NCI-H446 treated with DMSO at 0.1 percent for 48 hours (cell line): Measurements from ENCODE around the gene SPACA7.
"Not testable (repeated sequence)": the region's sequence is repeated elsewhere in the genome, so short reads cannot be mapped to it uniquely, and the experiment has no call there.

Experiments
- DNase-seq: peaks from one replicate; lab custom pipeline; 2025; lab: John Stamatoyannopoulos, UW

SPACA7 gene

GRCh38 chr13:112424098-112424497 lies 47.9 kb downstream of the SPACA7 start:
- DNase-seq, result no peak

DNA sequence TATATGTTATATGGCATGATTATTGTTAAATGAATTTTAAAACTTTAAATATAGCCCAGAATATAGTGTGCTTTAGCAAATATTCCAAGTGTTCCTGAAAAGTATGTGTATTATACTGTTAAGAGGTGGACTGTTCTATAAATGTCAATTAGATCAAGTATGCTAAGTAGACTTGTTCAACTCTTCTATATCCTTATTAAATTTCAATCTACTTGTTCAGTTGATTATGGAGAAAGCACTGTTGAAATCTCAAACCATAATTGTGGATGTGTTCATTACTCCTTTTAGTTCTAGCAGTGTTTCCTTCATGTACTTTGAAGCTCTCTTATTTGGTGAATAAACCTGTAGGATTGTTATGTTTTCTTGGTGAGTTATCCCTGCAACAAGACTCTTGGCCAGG lies 52.5 kb downstream of the SPACA7 start:
- DNase-seq, result no peak

- DNase-seq, result no peak
These were observed 55.6 kb downstream of the SPACA7 start for GRCh38 chr13:112431734-112432133.

- not testable (repeated sequence) for DNase-seq
These were observed 56.6 kb downstream of the SPACA7 start for GRCh38 chr13:112432734-112433133.

- not testable (repeated sequence) for DNase-seq
These were observed 57.4 kb downstream of the SPACA7 start for GRCh38 chr13:112433517-112433916.

- no peak for DNase-seq
These were observed 57.9 kb downstream of the SPACA7 start for GRCh38 chr13:112434032-112434431.

DNA sequence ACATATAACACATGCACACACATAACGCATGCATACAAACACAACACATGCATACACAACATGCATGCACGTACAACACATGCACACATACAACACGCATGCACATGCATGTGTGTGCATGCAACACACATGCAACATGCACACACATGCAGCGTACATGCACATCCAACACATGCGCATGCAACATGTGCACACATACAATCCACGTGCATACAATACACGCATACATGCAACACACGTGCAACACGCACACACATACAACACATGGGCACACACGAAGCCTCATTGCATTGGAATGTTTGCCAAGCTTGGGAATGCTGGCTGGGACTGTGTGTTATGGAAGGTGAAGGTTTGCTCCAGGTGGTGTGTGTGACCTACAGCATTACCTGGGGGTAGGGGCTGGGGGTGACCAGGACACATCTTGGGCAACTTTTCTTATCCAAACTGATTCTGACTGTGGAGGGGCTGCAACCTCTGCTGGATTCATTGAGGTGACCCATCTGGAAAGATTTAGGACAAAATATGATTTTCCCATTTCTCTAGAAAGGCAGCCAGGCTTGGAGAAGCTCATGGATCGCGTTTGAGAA lies 58.9 kb downstream of the SPACA7 start:
- no peak for DNase-seq

- no peak for DNase-seq
These were observed 59.8 kb downstream of the SPACA7 start for GRCh38 chr13:112435973-112436372.

- DNase-seq, result no peak
These were observed 61.9 kb downstream of the SPACA7 start for GRCh38 chr13:112438094-112438493.

- no peak for DNase-seq
These were observed 62.4 kb downstream of the SPACA7 start for GRCh38 chr13:112438515-112438914.

- no peak for DNase-seq
These were observed 65.1 kb downstream of the SPACA7 start for GRCh38 chr13:112441226-112441625.

GRCh38 chr13:112441779-112442310 lies 65.7 kb downstream of the SPACA7 start:
- no peak for DNase-seq

- no peak for DNase-seq
These were observed 66.4 kb downstream of the SPACA7 start for GRCh38 chr13:112442483-112443090.

- DNase-seq, result no peak
These were observed 67.2 kb downstream of the SPACA7 start for GRCh38 chr13:112443191-112443994.

DNA sequence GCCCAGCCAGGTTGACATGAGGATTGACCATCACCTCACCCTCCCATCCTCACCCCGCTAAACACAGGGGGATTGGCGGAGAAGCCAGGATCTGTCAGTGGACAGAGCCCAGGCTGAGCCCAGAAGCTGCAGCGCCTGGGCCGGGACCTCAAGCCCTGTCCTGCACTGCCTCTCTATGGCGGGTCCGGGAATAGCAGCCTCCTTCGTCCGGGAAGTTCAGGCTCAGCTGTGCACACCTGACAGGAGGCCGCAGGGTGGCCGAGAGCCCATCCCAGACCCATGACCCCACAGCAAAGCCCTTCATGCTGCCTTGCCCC lies 67.8 kb downstream of the SPACA7 start:
- DNase-seq, result no peak

DNA sequence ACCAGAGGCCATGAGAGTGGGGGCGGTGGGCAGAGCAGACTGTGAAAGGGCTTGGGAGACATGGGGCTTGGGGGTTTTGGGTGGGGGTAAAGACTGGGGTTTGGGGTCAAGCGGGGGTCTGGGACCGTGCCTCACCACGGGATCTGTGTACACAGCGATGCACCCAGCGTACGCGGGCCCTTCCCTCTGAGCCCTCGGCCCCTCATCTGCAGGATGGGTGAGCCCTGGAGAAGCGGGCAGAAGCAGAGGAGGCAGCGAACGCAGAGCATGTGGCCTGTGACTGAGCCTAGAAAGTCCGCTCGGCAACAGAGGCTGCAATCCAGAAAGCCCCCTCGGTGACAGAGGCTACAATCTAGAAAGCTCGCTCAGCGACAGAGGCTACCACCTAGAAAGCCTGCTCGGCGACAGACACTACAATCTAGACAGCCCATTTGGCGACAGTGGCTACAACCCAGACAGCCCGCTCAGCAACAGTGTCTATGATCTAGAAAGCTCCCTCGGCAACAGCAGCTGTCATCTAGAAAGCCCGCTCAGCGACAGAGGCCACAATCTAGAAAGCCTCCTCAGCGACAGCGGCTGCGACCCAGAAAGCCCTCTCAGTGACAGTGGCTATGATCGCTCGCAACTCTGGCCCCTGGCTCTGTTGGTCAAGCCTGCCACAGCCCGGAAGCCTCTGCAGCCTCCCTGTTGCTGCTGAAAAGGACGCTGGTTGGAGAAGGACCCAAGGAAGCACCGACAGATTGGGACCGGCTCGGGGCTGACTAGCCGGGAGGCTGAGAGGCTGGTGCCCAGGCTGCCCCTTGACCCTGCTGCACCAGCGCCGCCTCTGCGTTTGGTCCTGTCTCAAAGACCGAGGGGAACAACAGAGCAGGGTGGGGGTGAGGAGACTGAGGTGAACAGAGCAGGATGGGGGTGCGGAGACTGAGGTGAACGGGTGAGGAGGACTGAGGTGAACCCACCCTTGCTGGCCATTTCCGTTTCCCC lies 68.6 kb downstream of the SPACA7 start:
- DNase-seq, result no peak

DNA sequence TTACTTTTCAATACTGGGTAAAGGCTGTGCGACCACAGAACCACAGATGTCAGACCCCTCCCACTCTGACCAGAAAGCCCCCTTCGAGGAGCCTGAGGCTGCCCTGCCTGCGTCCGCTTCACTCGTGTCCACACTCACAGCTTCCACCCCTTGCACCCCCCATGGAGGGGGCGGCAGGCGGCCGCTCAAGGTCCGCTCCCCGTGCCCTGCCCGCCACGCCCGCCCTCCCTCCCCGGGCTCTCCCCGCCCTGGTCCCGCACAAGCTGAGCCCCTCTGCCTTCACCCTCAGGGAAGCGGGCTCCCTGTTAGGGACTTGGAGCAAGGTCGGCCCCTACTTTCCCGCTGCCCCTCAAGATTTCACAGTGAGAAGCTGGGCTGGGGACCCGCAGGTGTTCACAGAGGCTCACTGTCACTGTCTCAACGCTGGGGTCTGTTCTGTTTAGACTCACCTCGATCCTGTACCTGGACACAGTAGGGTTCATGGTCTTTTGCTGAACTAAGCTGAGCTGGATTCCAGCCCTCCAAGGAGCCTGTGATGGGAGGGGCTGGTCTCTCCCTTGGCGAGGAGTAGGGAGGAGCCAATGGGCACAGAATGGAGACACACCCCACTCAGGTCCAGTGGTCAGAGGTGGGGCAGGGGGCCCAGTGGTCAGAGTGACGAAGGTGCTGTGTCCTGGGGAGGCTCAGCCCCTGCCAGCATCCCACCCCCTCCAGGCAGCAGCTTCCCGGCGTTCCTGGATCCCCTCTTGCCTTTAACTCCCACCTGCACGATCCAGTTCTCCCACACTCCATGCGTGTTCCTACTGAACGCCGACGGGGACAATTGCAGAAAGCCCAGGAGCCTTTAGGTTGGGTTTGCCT lies 69.5 kb downstream of the SPACA7 start:
- DNase-seq, result no peak

- DNase-seq, result no peak
These were observed 70.2 kb downstream of the SPACA7 start for GRCh38 chr13:112446347-112446861.

DNA sequence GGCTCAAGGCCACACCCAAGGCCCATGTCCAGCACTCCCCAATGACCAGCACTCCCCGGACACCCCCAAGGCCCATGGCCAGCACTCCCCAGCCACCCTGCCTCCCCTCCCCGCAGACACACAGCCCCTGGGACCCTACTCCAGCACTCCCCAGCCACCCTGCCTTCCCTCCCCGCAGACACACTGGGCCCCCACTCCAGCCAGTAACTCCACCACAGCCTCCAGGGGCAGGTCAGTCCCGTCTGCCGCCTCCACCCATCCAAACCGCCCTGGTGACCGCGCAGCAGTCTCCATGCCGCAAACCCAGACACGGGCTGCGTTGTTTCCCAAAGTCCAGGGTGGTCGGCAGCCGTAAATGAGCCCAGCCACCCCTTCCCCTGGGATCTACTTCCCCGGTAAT lies 70.7 kb downstream of the SPACA7 start:
- no peak for DNase-seq

- no peak for DNase-seq
These were observed 71.2 kb downstream of the SPACA7 start for GRCh38 chr13:112447306-112447705.
